Measurements from ENCODE around the gene TMEM40.
"Not testable (repeated sequence)": the region's sequence is repeated elsewhere in the genome, so short reads cannot be mapped to it uniquely, and the experiment has no call there.

Gene TMEM40

DNA sequence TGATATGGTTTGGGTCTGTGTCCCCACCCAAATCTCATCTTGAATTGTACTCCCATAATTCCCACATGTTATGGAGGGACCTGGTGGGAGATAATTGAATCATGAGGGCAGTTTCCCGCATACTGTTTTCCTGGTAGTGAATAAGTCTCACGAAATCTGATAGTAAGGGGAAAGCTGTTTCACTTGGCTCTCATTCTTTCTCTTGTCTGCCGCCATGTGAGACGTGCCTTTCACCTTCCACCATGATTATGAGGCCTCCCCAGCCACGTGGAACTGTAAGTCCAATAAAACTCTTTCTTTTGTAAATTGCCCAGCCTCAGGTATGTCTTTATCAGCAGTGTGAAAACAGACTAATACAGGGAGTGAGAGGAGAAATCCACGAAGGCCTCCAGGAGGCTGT lies 16.9 kb upstream of the TMEM40 start:
- not testable (repeated sequence) for DNase-seq (ENCODE audit: low spot score)

DNA sequence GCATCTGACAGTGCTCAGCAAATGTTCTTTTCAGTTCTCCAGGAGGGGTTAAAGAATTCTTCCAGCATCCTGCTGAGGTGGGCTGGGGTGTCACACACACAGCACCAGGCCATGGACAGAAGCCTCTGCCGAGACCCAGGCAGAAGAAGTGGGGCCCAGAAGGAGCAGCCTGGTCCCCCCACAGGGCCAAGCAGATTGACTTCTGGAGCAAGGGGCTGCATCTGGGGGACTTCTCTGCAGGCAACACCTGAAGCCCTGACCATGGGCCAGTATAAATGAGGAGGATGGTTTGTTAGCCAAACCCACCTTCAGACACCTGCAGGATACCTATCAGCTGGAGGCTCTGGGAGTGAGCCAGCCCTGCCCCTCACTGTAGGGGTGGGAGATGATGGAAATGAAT lies 16.2 kb upstream of the TMEM40 start:
- DNase-seq (ENCODE audit: low spot score) = no peak

DNA sequence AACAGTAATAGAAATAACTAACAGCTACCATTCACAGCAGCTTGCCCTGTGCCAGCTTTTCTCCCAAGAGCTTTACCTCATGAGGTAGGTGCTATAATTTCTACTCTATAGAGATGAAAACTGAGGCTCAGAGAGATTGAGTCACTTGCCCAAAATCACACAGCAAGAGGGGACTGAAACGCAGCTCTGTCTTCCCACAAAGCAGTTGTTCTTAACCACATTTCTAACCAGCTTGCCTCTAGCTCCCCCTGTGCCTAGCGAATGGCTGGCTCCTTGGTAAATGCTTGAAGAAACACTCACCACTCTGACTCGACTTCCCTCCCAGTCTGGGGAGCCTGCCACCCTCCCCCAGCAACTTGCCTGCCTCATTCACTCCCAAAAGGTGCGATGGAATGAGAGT lies 15.6 kb upstream of the TMEM40 start:
- no peak for DNase-seq (ENCODE audit: low spot score)

DNA sequence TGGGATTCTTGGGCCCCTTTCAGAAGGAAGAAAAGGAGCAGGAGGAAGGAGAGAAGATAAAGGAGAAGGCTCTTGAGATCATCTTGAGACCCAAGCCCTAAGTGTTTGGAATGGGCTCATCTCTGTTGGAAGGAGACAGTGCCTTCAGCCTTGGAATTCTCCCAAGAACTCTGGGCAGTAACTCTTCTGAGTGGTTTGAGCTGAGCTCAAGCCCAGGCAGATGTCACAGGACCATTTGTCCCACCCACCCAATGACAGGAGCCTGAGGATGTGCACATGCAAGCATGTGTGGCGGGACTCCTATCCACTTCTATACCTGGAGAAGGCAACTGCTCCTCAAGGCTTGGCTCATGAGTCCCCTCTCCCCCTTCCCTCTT lies 14.6 kb upstream of the TMEM40 start:
- no peak for DNase-seq (ENCODE audit: low spot score)

DNA sequence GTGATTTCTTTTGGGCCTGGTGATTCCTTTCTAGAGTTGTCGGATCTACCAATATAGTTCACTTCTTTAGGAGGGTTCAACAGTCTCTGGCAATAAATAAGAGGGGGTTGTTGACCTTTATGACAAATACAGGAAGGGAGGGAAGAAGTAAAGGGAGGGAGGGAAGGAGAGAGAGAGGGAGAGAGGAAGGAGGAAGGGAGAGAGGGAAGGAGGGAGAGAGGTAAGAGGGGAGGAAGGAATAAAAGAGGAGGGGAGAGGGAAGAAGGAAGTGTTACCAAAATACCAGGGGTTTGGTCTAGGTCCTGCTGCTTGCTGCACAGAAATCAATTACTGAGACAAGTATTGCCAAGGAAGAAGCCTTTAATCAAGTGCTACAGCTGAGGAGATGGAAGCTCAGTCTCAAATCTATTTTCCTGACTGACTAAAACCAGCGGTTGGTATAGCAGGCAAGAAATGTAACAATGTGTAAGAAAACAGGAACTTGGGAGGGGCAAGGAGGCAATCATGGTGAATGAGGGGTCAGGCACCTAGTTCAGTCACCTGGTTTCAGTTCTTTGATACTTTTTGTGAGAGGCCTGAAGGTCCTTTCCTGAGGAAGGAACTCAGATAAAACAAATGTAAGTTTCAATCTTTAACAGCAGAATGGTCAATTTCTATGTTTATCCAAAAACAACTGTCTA lies 14.1 kb upstream of the TMEM40 start:
- DNase-seq (ENCODE audit: low spot score) = no peak

DNA sequence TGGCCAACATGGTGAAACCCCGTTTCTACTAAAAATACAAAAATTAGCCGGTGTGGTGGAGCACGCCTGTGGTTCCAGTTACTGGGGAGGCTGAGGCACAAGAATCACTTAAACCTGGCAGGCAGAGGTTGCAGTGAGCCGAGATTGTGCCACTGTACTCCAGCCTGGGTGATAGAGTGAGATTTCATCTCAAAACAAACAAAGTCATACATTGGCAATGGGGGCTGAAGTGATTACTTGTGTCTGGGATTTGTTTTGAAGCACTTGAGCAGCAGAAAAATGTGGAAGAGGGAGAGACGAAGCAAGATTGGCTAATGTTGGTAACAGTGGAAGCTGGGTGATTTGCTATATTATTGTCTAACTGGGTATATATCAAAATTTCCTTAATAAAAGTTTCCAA lies 13.4 kb upstream of the TMEM40 start:
- DNase-seq (ENCODE audit: low spot score) = no peak

DNA sequence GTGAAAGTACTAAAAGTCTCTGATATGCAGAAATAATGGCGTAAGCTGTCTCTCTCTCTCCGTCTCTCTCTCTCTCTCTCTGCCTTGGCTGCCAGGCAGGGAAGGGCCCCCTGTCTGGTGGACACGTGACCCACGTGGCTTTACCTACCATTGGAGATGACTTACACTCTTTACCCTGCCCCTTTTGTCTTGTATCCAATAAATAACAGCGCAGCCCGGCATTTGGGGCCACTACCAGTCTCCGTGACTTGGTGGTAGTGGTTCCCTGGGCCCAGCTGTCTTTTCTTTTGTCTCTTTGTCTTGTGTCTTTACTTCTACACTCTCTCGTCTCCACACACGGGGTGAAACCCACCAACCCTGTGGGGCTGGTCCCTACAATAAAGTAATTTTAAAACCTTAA lies 12.2 kb upstream of the TMEM40 start:
- DNase-seq (ENCODE audit: low spot score) = no peak

DNA sequence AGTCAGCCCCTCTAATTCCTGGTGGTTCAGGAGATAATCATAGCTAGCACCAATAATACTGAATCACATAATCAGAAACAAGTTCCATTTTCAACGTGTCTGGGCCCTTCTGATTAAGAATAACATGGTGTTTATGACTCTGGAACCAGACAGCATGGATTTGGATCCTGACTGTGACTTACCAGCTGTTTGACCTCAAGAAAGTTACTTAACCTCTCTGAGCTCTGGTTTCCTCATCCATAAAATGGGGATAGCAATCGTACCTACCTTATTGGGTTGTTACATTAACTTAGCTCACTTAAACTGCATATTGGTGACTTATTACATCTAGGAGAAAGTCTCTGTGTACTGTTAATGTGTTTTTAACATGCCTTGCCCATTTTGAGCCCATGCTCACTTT lies 10.7 kb upstream of the TMEM40 start:
- DNase-seq (ENCODE audit: low spot score) = no peak

DNA sequence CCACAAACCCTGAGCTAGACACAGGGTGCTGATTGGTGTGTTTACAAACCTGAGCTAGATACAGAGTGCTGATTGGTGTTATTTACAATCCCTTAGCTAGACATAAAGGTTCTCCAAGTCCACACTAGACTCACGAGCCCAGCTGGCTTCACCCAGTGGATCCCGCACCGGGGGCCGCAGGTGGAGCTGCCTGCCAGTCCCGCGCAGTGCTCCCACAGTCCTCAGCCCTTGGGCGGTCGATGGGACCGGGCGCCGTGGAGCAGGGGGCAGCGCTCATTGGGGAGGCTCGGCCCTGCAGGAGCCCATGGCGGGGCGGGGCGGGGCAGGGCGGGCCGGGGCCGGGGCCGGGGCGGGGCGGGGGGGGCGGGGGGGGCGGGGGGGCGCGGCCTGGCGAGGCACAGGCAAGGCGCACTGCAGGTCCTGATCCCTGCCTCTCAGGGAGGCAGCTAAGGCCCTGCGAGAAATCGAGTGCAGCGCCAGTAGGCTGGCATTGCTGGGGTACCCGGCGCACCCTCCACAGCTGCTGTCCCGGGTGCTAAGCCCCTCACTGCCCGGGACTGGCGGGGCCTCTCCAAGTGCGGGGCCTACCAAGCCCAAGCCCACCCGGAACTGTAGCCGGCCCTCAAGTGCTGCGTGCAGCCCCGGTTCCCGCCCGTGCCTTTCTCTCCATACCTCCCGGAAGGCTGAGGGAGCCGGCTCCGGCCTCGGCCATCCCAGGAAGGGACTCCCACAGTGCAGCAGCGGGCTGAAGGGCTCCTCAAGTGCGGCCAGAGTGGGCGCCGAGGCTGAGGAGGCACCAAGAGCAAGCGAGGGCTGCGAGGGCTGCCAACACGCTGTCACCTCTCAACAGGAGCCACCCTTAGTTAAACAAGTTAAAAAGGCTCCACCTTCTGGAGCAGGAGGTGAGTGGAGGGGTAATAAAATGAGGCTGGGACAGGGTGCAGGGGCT lies 9.8 kb upstream of the TMEM40 start:
- no peak for DNase-seq (ENCODE audit: low spot score)

DNA sequence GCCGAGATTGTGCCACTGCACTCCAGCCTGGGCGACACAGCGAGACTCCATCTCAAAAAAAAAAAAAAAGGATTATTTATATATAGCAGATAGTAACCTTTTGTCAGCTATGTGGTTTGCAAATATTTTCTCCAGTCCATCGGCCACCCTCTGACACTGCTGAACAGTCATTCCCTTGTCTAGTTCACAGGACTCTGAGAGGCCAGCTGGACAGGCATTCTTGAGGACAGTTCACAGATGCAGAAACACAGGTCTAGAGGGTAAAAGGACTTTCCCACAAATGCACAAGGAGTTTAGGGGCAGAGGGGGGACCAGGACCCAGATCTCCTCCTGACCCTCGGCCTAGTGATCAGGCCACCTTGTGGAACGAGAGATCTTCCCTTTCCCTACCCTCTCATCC lies 7.5 kb upstream of the TMEM40 start:
- DNase-seq (ENCODE audit: low spot score) = peak; percentile 17

DNA sequence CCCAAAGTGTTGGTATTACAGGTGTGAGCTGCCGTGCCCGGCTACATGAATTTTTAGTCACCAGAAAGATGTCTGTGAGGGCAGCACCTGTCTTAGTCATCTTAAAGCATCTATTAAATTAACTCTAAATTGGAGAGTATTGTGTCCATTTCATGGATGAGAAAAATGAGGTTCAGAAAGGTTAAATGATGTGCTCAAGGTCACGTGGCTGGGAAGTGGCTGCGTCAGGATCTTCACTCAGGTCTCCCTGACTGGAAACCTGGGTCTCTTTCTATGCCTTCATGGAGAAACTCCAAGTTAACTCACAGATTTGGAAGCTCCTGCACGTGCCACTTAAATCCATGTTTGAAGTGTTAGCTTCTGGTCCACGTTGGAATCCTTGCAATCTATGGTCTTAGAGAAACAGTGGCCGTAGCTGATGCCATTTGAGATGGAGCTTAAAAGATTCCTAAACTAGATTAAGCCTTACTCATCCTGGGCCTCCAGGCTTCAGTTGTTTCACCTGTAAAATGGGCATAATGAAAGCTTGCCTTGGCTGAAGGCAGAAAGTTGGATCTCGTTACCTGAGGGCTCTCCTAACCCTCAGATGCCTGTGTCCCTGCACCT lies 5.2 kb upstream of the TMEM40 start:
- no peak for DNase-seq (ENCODE audit: low spot score)

DNA sequence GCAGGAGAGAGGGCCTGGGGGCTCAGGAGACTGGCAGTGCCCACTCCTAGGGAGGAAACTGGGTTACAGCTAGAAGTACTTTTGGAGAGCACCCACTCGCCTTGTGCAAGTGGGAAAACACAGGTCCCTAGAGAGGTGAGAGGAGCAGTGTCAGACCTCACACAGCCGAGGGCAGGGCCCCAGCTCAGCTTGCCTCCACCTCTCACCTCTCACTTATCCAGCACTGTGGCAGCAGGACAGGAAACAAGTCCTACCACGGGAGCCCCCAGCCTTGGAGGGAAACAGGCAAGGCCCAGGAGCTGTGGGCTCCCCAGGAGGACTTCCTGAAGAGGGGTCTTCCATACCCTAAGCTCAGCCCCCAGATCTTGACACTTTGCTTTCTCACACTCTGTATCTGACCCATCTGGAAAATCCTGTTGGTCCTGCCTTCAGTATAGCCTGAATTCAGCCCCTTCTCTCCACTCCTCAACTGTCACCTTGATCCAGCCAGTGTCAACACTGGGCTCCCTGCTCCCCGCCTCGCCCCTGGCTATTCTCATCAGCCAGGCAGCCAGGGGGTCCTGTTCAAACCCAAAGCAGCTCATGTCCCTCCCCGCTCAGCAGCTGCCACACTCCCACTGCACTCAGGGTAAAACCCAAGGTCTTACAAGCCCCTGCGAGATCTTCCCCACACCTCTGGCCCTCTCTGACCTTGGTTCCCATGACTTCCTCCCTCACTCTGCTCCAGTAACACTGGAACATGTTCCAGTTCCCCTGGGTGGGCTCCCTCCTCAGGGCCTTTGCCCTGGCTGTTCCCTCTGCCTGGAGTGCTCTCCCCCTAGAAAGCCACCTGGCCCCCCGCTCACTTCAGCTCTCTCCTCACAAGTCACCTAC lies 870 bp upstream of the TMEM40 start:
- no peak for DNase-seq (ENCODE audit: low spot score)

DNA sequence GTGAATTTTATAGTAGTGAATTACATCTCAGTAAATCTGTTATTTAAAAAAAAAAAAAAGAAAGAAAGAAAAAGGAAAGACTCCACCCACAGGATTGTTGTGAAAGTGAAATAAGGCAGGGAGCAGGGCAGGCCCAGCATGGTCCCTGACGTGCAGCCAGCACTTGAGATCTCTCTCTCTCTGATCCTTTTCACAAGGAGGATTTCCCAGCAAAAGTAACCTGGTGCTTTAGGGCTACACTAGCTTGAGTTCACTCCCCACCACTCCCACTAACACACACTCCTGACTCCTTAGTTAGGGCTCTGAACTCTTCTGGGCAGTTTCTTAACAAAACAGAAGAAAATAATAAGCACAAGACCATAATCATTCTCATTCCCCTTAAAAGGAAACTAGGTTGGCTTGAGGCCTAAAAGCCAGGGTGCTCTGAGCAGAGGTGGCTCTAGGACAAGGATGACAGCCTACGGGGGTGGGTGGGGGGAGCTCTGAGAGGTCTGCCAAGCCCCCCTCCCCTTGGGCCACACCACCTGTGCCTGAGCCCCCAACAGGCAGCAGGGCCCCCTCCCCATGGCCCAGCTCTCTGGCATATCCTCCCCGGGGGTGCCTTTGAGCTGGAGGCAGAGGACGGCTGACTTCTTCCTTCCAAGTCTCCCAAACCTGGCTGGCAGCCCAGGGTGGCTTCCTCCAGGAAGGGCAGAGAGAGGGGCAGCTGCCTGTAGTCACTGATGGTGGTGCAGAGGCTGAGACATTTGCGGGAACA lies 856 bp downstream of the TMEM40 start:
- DNase-seq (ENCODE audit: low spot score) = no peak

DNA sequence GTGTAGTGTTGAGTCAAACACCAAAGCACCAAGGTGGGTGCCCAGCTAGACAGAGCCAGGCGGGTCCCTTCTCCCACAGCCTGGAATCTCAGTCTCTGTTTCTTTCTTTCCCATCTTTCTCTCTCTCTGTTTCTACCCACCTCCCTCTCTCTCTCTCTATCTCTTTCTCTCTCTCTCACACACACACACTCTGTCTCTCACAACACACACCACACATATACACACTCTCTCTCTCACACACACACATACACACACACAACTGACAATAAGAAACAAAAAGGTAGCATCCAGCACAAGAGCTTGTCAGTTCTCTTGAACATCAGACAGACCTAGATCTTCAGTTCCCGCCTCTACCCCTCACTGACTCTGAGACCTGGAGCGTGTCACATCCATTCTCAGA lies 2.4 kb downstream of the TMEM40 start:
- no peak for DNase-seq (ENCODE audit: low spot score)

DNA sequence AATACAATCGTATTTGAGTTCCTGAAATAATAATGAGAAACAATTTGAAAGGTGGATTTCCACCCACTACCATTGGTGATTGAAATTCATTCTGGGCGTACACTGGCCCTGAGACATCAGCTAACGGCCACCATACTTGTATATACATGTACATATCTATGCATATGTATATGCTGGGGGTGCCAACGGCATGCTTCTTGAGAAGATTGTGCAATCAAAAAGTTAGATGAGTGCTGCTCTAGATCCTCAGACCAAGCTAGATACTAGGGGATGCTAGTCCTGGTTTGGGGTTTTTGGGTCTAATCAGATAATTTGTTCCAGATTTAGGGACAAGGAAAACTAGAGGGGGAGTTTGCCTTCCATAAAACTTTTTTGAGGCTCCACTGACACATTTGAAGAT lies 2.9 kb downstream of the TMEM40 start:
- no peak for DNase-seq (ENCODE audit: low spot score)

DNA sequence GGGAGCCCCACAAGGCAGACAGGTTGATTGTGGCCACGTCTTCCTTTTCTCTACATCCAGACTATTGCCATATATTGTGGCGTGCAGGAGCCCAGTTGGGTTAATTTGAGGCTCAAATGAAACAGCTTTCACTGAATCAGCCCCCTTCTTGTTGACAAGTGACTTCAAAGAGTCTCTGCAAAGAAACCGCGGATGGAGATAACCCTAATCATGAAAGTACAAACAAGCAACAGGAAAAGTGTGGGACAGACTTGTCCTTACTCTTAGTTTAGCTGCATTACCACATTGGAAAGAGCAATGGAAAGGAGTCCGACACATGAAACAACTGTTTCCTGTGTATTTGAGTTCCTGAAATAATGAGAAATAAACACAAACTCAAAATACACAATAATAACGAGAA lies 3.3 kb downstream of the TMEM40 start:
- DNase-seq (ENCODE audit: low spot score) = no peak

DNA sequence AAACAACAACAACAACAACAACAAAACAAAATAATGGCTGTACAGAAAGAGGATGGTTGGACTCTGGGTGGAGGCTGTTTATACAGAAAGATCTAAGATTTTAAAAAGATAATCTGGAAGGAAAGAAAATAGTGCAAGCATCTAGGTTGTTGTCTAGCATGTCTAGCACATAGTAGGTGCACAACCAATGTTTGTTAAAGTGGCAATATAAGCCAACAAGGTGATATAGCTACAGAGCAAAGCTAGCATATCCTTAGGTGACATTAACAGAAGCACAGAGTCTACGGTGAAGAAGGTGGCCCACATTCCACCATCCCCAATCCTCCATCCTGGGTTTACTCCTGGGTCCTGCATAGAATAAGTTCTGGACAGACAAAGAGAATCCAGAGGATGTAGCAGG lies 4.7 kb downstream of the TMEM40 start:
- no peak for DNase-seq (ENCODE audit: low spot score)

DNA sequence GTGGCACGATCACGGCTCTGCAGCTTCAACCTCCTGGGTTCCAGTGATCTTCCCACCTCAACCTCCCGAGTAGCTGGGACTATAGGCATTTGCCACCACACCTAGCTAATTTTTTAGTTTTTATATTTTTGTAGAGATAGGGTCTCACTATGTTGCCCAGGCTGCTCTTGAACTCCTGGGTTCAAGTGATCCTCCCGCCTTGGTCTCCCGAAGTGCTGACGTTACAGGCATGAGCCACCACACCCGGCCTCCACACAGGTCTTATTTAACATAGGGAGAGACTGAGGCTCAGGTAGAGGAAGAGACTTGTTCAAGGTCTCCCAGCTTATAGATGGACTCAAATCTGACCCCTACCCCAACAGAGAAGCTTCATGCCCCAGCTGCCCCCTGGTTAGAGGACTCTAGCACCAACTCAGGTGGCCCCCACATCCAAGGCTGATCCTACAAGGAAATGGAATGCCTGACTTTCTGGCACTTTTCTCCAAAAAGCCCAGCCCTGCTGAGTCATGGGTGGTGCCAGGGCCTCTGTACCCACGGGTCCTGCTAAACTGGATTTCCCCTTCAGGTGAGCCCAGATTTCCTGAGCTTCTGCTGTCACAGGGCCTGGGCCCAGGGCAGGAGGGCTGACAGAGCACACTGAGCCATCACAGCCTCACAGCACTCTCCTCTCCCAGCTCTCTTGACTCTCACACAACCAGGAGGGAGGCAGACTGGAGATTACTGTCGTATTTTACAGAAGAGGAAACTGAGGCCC lies 5.6 kb downstream of the TMEM40 start:
- no peak for DNase-seq (ENCODE audit: low spot score)

DNA sequence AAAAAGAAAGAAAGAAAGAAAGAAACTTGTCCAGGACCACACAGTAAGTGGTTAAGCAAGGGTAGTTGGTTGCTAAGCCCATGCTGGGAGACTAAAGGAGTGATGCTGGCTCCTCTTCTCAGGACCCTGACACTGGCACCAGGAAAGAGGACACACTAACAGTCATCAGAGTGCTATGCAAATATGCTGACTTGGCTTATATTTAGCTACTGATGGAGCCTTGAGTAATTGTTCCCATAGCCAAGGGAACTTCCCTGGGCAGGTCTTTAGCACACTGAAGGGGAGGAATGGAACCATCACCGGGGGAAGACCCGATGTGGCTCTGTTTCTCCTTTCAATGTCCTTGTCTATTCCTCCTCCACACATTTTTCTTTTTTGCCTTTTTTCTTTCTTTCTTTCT lies 6.2 kb downstream of the TMEM40 start:
- DNase-seq (ENCODE audit: low spot score) = no peak

DNA sequence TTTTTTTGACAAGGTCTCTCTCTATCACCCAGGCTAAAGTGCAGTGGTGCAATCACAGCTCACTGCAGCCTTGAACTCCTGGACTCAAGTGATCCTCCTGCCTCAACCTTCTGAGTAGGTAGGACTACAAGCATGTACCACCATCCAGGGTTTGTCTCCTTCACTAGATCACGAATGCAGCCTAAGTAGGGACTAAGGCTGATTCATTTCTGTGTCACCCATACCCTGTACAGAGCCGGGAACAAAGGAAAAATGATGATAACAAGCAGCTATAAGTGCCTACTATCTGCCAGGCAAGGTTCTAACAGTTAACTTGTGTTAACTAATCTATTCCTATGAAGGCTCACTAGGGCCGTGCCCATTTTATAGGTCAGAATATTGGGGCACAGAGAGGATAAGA lies 7.0 kb downstream of the TMEM40 start:
- DNase-seq (ENCODE audit: low spot score) = no peak

DNA sequence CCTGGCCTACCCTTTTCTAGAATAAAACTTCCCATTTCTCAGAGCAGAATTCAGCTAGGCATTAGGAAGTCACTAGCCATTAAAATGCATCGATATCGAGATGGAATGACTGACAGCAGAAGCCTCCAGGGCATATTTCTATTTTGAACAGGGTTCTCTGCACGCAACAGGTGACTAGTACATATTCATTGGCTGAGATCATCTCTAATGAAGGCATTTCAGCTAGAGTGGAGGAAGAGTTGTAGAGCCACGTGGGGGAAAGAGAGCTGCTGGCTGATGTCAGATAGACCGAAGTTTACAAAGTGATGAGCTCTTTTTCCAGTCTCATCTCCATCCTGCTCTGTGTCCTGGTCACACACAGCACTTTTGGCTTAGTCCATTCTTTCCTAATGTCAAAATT lies 7.5 kb downstream of the TMEM40 start:
- no peak for DNase-seq (ENCODE audit: low spot score)
